Neuronal stem cell (in vitro differentiated cells): Measurements from ENCODE around the gene DLX4.
A peak's percentile ranks its signal among the peaks of the same experiment; 100 is the strongest.

Experiments
- DNase-seq: peaks from one replicate; pipeline ENCODE4 v3.0.0-alpha.2; 2013; ENCODE audit warnings: low spot score
- H2AFZ ChIP-seq: one replicate; pipeline ENCODE4 v1.6.1; 2013; ENCODE audit warnings: mild to moderate bottlenecking, low read length, inconsistent platforms
- H2AK5ac ChIP-seq: 2 replicates; pipeline ENCODE4 v1.6.1; 2013; ENCODE audit warnings: low read depth, mild to moderate bottlenecking, inconsistent platforms, low read length, moderate library complexity, mixed read lengths
- H2BK120ac ChIP-seq: 2 replicates; pipeline ENCODE4 v1.6.1; 2013; ENCODE audit warnings: low read depth, mild to moderate bottlenecking, inconsistent platforms, low read length, moderate library complexity, mixed read lengths
- H2BK12ac ChIP-seq: one replicate; pipeline ENCODE4 v1.6.1; 2013; ENCODE audit warnings: low read length, inconsistent platforms
- H2BK15ac ChIP-seq: 2 replicates; pipeline ENCODE4 v1.6.1; 2013; ENCODE audit warnings: mild to moderate bottlenecking, low read length, inconsistent platforms, mixed read lengths
- H2BK5ac ChIP-seq: one replicate; pipeline ENCODE4 v1.6.1; 2013; ENCODE audit warnings: inconsistent platforms, mild to moderate bottlenecking, low read length, moderate library complexity
- H3K14ac ChIP-seq: one replicate; pipeline ENCODE4 v1.6.1; 2013; ENCODE audit warnings: low read length, inconsistent platforms
- H3K18ac ChIP-seq: 2 replicates; pipeline ENCODE4 v1.6.1; 2013; ENCODE audit warnings: low read length, inconsistent platforms
- H3K23ac ChIP-seq: 2 replicates; pipeline ENCODE4 v1.6.1; 2013; ENCODE audit warnings: low read depth, mild to moderate bottlenecking, mixed read lengths, low read length, inconsistent platforms; ENCODE audit not compliant: poor library complexity
- H3K27ac ChIP-seq: replicated peaks from 3 replicates; pipeline ENCODE4 v1.5.1; 2013; ENCODE audit warnings: low read length, inconsistent platforms
- H3K27me3 ChIP-seq, 3 experiments: 2 replicates each; pipeline ENCODE4 v1.6.1; 2013; ENCODE audit warnings: low read length in 3 of 3, mild to moderate bottlenecking in 2 of 3, inconsistent platforms in 1 of 3, low read depth in 1 of 3, mixed read lengths in 1 of 3, moderate library complexity in 1 of 3; ENCODE audit not compliant: control insufficient read depth in 3 of 3, insufficient read depth in 3 of 3
- H3K36me3 ChIP-seq, 2 donors: replicated peaks in 1 of 2; 2 replicates each; pipeline ENCODE4 v1.6.1; 2013; ENCODE audit warnings: low read length in 2 of 2; ENCODE audit not compliant: control insufficient read depth in 2 of 2, insufficient read depth in 2 of 2
- H3K4ac ChIP-seq: 2 replicates; pipeline ENCODE4 v1.6.1; 2013; ENCODE audit warnings: inconsistent platforms, mild to moderate bottlenecking, low read length, moderate library complexity
- H3K4me1 ChIP-seq, 2 donors: 1 replicate in 1 of 2; 2 replicates in 1 of 2; pipeline ENCODE4 v1.6.1; 2013; ENCODE audit warnings: low read length in 2 of 2, low read depth in 1 of 2; ENCODE audit not compliant: control insufficient read depth in 2 of 2, insufficient read depth in 1 of 2
- H3K4me2 ChIP-seq: one replicate; pipeline ENCODE4 v1.6.1; 2013; ENCODE audit warnings: mild to moderate bottlenecking, low read length, inconsistent platforms; ENCODE audit not compliant: insufficient read depth, poor library complexity, severe bottlenecking
- H3K4me3 ChIP-seq, 2 donors: 2 replicates each; pipeline ENCODE4 v1.5.1; 2013; ENCODE audit warnings: low read length in 2 of 2, mild to moderate bottlenecking in 2 of 2, inconsistent platforms in 1 of 2, moderate library complexity in 1 of 2
- H3K79me1 ChIP-seq: one replicate; pipeline ENCODE4 v1.6.1; 2013; ENCODE audit warnings: low read depth, mild to moderate bottlenecking, inconsistent platforms, low read length, moderate library complexity
- H3K9ac ChIP-seq: one replicate; pipeline ENCODE4 v1.6.1; 2013; ENCODE audit warnings: mild to moderate bottlenecking, low read depth, low read length, inconsistent platforms; ENCODE audit not compliant: poor library complexity
- H3K9me3 ChIP-seq, 2 donors: replicated peaks in 1 of 2; 2 replicates each; pipeline versions ENCODE3 to v1.6.1; 2013; ENCODE audit warnings: low read length in 2 of 2, mild to moderate bottlenecking in 2 of 2, inconsistent platforms in 1 of 2, low read depth in 1 of 2, mixed read lengths in 1 of 2, moderate library complexity in 1 of 2; ENCODE audit not compliant: control insufficient read depth in 2 of 2, insufficient read depth in 1 of 2
- H4K8ac ChIP-seq: one replicate; pipeline ENCODE4 v1.6.1; 2013; ENCODE audit warnings: low read depth, mild to moderate bottlenecking, inconsistent platforms, low read length, moderate library complexity
- H4K91ac ChIP-seq: one replicate; pipeline ENCODE4 v1.6.1; 2013; ENCODE audit warnings: low read length, low read depth, mild to moderate bottlenecking, inconsistent platforms; ENCODE audit not compliant: poor library complexity
- WGBS, 2 donors: extraction: QIAGEN DNeasy Blood & Tissue Kit; methylation state at CpG; one replicate each; pipeline ENCODE4 v1.1.7; 2013; ENCODE audit warnings: missing lambda C conversion rate in 2 of 2, mixed read lengths in 1 of 2; ENCODE audit not compliant: insufficient read length in 2 of 2, insufficient replicate concordance in 1 of 2; ENCODE audit errors: extremely low coverage in 2 of 2; 5-methylcytosine and 5-hydroxymethylcytosine counted together

DLX4 gene

DNA sequence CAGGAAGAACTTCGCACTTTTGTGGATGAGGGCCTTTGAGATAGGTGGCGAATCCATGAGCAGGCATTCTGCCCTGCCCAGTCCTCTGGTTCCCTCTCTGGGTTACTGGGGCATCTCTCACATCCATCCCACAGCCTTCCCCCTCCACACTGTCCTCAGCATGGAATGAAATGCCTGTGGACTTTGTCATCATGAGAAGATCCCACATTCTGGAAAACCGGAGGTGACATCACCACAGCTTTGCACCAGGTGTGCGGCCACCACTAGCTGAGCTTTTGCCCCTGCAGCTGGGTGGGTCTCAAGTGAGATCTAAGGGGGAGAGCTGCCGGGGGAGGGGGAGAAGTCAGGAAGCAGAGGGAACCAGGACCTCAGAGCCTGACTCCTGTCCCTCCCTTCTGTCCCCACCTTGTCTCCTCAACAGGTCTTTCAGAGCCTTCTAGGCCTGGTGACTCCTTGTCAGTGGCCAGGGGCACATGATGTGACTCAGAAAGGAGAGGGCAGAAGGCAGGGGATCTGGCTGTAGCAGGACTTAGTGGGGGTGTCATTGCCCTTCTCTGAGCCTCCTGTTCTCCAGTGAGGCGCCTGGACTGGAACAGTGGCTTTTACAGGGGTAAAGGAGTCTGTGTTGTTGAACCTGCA is 40.0 kb upstream of the DLX4 start:
- Histone ChIP-seq H3K27me3 (peaks cover 0 to 76% (median 0%) of the 10 kb centered on the region in 3 experiments), H3K4me1 (peaks cover 0 to under 1% of the 10 kb centered on the region in 2 donors), H4K91ac (no peak overlapping the region), H3K4ac (no peak overlapping the region), H2AK5ac (peak overlapping the region; percentile 61), H3K18ac (peak overlapping the region; percentile 2), H4K8ac (no peak overlapping the region), H3K27ac (no peak overlapping the region), H3K9me3 (no peaks in the 10 kb centered on the region), H2BK12ac (no peak overlapping the region), H3K9ac (no peak overlapping the region), H2BK5ac (no peak overlapping the region), H3K14ac (no peak overlapping the region), H2BK15ac (no peak overlapping the region), H3K4me3 (no peak overlapping the region), H3K79me1 (no peaks in the 10 kb centered on the region), H3K36me3 (no peaks in the 10 kb centered on the region), H3K4me2 (no peak overlapping the region), H2AFZ (no peak overlapping the region), H2BK120ac (no peak overlapping the region), H3K23ac (no peak overlapping the region)
- DNase-seq, result no peak
- WGBS, 2 donors, result no CpG with 5 or more reads among the region's 6 CpGs

DNA sequence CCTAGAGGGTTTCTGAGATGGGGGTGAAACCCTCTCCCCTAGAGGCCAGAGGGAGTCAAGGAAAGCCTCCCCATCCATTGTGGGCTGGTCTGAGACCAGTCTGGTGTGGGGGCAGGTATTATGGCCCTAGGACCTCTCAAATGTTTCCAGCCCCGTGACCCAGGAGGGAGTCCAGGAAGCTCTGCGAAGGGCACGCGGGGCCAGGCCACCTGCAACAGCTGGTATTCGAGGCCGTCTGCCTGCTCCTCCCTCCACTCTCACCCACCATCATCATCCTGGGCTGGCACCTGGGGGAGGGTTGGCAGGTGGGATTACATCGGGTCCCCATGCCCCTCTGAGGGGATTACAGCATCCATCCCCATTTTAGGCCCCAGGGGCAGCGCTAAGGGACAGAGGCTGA is 38.1 kb upstream of the DLX4 start:
- H3K27me3 ChIP-seq, result peaks cover 0 to 76% (median 0%) of the 10 kb centered on the region in 3 experiments

DNA sequence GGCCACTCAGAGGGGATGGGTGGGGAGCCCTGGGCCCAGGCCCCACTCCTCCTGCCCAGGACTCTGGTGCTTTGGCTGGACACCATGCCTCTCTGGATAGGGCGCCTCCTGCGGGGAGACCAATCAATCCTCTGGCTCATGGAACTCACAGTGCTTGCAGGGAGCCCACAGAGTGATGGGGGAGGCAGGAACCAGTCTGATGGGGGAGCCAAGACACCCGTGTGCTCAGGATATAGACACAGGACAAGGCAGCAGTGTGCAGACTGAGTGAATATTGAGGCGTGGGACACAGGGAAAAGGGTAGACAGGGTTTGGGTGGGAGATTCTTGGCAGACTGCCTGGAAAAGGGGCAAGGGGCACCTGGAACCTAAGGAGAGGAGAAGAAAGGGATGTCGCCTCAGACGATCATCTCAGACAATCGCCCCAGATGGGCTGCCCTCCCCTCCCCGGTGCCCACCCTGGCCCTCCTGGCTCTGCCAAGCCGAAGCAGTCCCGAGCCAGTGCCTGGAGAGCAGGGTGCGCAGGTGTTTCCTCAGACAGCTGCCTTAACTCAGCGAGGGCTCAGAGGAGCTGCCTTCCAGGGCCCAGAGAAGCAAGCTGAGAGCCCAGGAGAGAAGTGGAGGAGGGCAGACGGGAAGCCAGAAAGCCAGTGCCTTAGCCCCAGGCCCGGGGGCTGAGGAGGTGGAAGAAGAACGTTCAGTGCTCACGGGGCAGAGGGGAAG is 37.4 kb upstream of the DLX4 start:
- Histone ChIP-seq H2BK120ac (no peak overlapping the region), H2BK5ac (no peak overlapping the region), H3K14ac (peak overlapping the region; percentile 4), H2AFZ (no peak overlapping the region), H3K18ac (no peak overlapping the region), H4K8ac (peak overlapping the region; percentile 29), H3K4me2 (no peak overlapping the region), H3K4ac (no peak overlapping the region), H3K27ac (no peak overlapping the region), H3K79me1 (no peaks in the 10 kb centered on the region), H3K9ac (no peak overlapping the region), H3K27me3 (peaks cover 0 to 80% (median 0%) of the 10 kb centered on the region in 3 experiments), H3K23ac (no peak overlapping the region), H3K4me3 (no peak overlapping the region), H3K4me1 (peaks cover 0 to 9% of the 10 kb centered on the region in 2 donors), H3K9me3 (no peaks in the 10 kb centered on the region), H2BK15ac (peak overlapping the region; percentile 6), H3K36me3 (no peaks in the 10 kb centered on the region), H2BK12ac (peak overlapping the region; percentile 3), H4K91ac (no peak overlapping the region), H2AK5ac (peak overlapping the region; percentile 40)
- DNase-seq, result no peak
- WGBS, 2 donors, result no CpG with 5 or more reads among the region's 16 CpGs

More for the DNA sequence above, 38.1 kb upstream of the DLX4 start:
- WGBS, 2 donors, result no CpG with 5 or more reads among the region's 8 CpGs
- Histone ChIP-seq H3K4ac (no peak overlapping the region), H3K18ac (peak overlapping the region; percentile 11), H2BK5ac (no peak overlapping the region), H2BK12ac (no peak overlapping the region), H3K9me3 (no peaks in the 10 kb centered on the region), H2AFZ (no peak overlapping the region), H3K9ac (no peak overlapping the region), H3K27ac (no peak overlapping the region), H3K4me2 (no peak overlapping the region), H2BK15ac (peak overlapping the region; percentile 6), H3K23ac (no peak overlapping the region), H2AK5ac (peak overlapping the region; percentile 40), H2BK120ac (no peak overlapping the region), H3K4me1 (peaks cover 0 to 9% of the 10 kb centered on the region in 2 donors), H3K14ac (peak overlapping the region; percentile 82), H4K8ac (peak overlapping the region; percentile 43), H3K36me3 (no peaks in the 10 kb centered on the region), H3K4me3 (no peak overlapping the region), H3K79me1 (no peaks in the 10 kb centered on the region), H4K91ac (no peak overlapping the region)
- DNase-seq, result no peak

DNA sequence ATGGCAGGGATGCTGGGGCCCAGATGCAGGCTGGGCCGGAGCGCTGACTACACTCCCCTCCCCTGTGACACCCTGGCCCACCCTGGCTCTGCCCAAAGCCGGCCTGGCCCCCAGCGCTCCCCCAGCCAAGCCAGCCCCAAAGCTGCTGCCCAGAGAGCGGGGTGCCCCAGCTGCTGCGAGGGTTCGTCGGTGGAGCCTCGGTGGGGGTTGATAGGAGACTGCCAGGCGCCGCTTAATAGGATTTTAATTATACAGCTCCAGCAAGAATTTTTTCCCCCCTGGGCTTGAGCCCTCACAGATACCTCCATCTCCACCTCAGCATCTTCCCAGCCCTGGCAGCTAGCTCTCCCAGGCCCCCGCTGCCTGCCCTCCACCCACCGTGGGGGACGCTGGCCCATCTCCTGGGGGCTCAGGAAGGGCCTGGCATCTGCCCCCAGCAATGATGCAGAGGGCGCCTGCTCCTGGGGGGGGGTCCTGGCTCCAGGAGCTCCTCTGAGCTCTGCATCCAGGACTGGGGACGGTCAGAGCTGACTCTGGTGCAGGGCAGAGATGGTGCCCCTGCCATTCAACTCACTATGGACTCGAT is 36.8 kb upstream of the DLX4 start:
- DNase-seq, result no peak
- no peak overlapping the region for H3K27ac ChIP-seq
- peak overlapping the region; percentile 40 for H2AK5ac ChIP-seq
- no peak overlapping the region for H3K4ac ChIP-seq
- H2BK5ac ChIP-seq, result no peak overlapping the region
- H2BK15ac ChIP-seq, result no peak overlapping the region
- H3K79me1 ChIP-seq, result no peaks in the 10 kb centered on the region
- no peak overlapping the region for H3K14ac ChIP-seq
- no peak overlapping the region for H3K9ac ChIP-seq
- peak overlapping the region; percentile 48 for H3K18ac ChIP-seq
- no peaks in the 10 kb centered on the region for H3K9me3 ChIP-seq
- WGBS, 2 donors, result no CpG with 5 or more reads among the region's 17 CpGs
- H4K91ac ChIP-seq, result no peak overlapping the region
- H3K23ac ChIP-seq, result no peak overlapping the region
- H3K4me1 ChIP-seq, result peaks cover 0 to 9% of the 10 kb centered on the region in 2 donors
- no peak overlapping the region for H2AFZ ChIP-seq
- no peaks in the 10 kb centered on the region for H3K36me3 ChIP-seq
- H2BK12ac ChIP-seq, result no peak overlapping the region
- no peak overlapping the region for H3K4me2 ChIP-seq
- H4K8ac ChIP-seq, result no peak overlapping the region
- H3K27me3 ChIP-seq, result peaks cover 0 to 80% (median 0%) of the 10 kb centered on the region in 3 experiments
- no peak overlapping the region for H3K4me3 ChIP-seq
- no peak overlapping the region for H2BK120ac ChIP-seq
